ENCODE measurements around the gene ADARB1.

- TF ChIP-seq, protein P1, sequence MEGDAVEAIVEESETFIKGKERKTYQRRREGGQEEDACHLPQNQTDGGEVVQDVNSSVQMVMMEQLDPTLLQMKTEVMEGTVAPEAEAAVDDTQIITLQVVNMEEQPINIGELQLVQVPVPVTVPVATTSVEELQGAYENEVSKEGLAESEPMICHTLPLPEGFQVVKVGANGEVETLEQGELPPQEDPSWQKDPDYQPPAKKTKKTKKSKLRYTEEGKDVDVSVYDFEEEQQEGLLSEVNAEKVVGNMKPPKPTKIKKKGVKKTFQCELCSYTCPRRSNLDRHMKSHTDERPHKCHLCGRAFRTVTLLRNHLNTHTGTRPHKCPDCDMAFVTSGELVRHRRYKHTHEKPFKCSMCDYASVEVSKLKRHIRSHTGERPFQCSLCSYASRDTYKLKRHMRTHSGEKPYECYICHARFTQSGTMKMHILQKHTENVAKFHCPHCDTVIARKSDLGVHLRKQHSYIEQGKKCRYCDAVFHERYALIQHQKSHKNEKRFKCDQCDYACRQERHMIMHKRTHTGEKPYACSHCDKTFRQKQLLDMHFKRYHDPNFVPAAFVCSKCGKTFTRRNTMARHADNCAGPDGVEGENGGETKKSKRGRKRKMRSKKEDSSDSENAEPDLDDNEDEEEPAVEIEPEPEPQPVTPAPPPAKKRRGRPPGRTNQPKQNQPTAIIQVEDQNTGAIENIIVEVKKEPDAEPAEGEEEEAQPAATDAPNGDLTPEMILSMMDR (IDR thresholded peaks at IDR 0.05; ENCODE audit: low read length): no peak
- no peak for TF ChIP-seq EZH2 (IDR thresholded peaks at IDR 0.05; ENCODE audit: borderline replicate concordance, low read length)
These were observed 46.9 kb upstream of the ADARB1 start for GRCh38 chr21:45027241-45028196.

Measured in OCI-LY1 (cell line).